Midbrain (tissue), 1 donor: ENCODE data around the gene DCP1B.

Experiments used
- DNase-seq: peaks from one replicate; lab custom pipeline; 2025; lab: John Stamatoyannopoulos, UW

Gene DCP1B

DNA sequence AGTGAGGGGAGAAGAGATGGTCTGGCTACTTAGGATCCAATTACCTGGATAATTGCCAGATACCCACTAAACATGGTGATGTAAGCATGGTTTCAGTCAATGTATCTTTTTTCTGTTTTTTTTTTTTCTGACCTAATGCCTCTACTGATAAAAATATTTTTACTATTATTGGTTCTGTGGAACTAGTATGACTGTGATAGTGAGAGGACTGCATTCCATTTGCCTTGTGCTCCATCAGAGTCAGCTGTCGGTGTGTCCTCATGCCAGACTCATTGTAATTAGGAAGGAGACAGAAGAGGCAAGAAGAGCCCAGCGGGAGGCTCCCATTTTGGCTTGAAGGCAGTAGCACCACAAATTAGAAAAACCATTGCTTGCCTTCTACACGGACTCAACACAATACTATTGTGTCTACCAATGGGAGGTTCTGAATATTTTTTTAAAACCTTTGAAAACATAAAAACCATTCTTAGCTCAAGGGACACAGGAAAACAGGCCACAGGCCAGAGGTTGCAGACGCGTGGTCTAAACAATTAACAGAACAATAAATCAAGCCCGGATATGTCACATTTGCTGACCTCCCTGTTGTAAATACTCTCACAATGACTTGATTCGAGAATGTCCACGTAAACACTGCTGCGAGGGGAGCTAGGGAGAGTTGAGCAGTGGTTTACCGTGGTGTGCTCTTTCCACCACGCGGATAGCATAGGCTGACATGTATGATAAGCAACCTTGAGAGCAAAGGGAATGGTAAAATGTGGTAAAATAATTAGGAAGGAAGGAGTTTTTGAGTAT lies 13.5 kb upstream of the DCP1B start:
- DNase-seq = no peak

DNA sequence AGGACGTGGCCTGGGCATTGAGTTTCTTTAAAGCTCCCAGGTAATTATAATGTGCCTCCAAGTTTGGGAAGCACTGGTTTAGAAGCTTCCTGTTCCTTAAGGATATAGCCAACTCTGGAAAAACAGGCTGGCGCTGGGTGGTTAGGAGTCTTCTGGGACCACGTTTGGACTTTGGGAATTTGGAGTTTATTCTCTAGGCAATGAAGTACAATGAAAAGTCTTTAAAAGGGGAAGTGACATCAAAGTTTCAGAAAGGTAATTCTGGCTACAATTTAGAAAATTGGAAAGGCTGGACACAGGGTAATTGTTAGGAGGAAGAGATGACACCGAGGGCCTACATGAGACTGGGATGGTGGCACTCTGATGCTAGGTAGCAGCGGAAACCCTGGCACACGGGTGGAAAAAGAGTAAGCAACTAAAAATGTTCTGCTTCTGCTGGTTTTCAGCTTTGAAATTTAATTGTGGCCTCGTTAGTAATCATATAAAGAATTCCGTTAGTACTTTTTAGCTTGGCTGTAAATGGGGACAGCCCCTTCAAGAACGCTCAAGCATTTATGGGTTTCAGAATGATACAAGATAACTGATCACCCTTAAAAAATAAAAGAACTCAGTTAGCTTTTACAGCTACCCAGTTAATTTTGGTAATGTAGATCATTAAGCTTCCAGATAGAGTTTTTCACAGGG lies 12.7 kb upstream of the DCP1B start:
- no peak for DNase-seq

DNA sequence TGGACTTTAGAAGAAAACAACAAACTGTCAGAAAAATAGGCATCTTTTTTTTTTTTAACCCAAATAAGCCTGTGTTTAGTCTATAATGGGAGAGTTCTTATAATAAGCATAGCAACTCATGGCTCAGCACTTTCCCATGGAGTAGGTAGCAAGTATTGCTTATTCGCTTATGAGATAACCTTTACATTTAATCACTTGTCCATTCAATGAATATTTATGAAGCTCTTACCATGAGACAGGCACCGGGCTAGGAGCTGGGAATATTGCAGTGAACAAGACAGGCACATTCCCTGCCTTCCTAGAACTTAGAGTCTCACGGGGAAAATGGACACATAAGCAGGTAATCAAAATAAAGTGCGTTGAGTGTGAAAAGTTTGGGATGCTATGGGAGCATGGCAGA lies 10.0 kb upstream of the DCP1B start:
- DNase-seq = no peak

DNA sequence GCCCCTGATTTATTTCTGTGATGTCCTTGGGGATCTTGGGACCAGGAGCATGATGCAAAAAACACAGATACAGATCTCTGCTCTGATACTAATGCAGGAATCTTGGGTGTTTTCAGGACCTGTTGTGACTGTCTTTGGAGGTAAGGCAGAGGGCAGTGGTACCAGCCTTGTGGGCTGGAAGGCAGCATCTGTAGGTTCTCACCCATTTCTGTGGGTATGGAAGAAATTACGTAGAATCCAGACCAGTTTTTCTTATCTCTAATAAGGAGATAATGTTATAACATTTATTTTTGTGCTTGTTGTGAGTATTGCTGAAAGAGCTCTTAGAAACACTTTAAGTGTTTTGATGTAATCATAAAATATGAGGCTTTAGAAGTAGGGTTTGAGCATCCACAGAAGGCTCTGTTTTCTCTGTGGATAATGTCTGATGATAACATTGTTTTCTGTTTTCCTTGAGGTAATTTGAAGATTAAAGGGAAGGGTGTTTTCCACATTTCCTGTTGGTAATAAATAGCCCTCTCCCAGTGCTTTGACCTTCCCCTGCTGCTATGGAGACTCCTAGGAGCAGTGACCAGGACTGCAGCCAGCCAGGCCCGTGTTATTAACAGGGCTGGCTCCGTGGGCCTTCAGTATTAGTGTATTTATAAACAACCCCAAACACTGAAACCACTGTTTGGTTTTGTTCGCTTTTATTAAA lies 9.4 kb upstream of the DCP1B start:
- peak; percentile 49 for DNase-seq

DNA sequence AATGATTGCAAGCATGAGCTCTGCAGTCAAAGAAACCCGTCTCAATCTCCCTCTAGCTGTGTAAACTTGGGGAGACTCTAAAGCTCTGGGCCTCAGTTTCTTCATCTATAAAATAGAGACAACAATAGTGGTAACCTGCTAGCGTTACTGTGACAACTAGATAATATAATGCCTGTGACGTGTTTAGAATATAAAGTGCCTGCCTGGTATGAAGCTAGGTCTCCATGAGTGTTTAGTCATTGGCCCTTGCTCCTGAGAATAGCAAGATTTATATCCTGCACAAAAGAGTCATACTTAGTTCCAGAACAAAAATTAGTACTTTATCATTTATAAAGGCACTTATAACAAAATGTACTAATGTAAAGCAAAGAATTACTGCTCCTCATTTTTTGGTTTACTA lies 8.8 kb upstream of the DCP1B start:
- DNase-seq = no peak

DNA sequence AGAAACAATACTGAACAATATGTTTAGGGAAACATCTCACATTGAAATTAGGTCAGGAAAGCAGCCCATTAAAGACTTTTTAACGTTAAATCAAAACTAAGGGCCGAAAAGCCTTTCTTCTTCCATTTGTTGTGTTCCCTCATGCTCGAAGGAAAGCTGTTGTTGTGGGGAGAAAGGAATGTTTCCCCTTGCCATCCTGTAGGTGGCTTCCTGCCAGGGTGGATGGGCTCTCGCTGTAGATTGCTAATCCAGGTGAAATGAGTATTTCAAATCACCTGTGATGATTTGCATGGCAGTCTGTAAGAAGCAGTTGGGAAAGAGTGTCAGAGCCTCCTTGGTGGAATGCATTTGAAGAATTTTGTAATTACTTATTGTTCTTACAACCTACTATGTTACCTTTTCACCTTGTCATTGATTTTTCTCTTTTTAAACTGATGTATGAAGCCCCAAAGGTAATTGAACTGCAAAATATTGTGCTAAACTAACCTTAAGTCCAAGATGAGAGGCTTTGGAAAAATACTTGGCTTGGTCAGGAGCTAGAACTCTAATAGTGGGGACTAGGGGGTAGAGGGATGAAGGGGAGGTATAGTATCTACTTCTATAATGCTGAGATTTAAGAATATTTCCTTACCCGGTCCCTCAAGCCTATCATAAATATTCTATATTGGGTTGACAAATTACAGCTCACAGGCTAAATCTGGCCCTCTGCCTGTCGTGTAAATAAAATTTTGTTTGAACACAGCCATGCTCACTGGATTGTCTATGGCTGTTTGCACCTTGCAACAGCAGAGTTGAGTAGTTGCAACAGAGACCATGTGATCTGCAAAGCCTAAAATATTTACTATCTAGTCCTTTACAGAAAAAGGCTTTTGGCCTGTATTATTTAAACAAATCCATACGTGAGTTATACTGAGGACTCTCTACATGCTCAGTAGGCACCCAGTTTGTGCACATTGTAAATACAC lies 7.7 kb upstream of the DCP1B start:
- DNase-seq = no peak

DNA sequence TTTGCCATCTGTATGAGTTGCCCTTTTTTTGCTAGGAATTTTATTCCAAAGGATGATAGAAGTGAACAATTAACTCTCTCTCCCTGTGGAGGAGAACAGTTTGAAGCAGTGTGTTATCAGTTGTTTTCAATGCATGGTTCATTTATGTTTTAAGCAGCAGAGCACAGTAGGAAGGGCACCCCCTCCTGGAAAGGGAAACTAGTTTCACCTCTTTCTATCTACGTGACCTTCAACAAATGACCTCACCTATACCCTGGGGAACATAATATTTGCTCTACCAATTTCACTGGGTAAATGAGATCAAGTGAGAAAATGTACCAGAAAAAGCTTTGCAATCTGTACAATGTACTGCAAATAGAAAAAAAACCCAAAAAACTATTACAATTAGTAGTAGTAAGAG lies 5.4 kb upstream of the DCP1B start:
- DNase-seq = no peak

DNA sequence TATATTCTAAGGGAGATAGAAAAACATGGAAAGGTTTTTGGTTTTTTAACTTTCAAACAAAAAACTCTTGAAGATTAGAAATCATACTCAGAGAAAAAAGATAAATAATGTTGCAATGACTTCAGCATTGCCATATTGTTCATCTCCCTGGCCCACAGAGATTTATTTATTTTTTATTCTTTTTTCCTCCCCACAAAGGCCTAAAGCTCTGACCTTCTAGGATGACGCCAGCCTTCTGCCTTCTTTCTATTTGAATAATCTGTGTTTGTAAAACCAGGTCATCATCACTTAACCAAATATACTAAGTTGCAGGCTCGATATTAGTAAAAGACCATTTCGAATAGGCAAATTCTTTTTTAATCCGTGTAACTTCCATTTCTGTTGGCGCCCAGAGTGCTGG lies 4.4 kb upstream of the DCP1B start:
- DNase-seq = no peak

DNA sequence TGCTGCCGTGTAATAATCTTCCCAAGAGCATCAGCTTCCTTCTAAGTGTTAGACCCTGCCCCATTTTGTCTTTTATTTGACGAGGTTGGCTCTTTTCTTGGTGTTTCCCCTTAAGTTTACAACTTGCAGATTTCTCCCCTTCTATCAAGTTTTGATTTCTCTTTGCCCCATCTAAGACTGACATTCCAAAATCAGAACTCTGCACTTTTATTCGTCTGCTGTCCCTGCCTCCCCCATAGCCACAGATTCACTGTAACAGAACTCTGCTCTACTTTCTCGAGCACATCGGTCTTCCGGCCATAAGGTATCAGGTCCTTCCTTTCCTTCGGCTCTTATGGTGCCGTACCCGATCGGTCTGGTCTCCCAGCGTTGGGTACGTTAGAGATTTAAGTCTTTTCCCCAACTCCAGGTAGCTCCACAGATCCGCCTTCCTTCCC lies 563 bp downstream of the DCP1B start:
- no peak for DNase-seq

DNA sequence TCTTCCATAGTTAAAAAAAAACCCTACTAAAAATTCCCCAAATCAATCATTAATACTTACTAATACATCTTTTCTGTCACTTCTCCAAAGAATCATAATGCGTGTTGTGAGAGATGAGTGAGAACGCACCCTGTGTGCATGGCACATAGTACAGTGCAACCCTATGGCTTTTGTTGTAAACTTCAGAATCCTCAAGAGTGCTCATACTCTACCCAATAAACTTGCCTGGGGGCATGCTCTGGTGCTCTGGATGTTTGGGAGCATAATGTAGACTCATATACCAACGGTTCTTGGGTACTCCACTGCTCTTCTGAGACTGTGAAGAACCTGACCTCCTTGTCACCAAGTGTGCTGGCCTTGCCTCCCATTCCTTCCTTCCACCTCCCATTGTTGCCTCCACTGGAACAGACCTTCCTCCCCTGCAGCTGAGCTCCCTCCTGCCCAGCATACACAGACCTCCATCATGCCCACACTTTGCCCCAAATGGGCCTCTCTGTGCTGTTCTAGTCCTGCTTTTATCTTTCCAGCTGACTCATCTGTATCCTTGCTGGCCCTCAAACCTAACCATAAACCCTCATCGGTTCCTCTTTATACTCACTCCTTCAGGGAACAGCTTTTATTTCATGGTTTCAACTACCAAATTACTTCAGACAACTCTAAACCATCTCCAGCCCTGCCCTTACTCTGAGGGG lies 8.9 kb downstream of the DCP1B start:
- DNase-seq = no peak

DNA sequence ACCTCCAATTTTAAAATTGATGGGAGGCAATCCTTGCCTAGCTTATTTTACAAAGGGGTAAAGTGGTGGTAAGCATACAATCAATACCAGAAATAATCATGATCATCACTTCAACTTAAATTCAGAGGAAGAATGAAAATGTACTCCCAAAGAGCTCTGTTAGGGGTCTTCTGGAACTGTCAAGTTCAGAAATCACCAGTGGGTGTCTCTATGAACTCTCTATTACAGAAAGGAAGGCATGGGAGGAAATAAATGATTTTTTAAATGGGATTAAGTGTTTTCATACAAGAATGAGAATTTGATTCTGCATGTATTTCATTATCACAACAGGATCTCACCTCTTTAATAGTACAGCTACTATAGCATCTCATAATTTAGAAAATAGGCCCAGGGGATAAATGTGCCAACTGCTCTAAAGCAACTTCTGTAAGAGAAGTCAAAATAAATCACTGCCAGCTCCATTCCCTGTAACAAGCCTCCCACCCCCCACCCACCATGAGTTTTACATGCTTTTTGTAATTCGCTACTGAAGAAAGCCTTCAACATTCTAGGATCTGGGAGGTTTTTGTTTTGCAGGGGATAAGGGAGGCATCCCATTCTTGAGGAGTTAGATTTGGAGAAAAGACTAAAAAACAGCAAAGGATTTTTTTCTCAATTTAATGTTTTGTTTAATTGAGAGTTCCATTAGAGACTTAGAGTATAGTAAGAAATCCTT lies 9.7 kb downstream of the DCP1B start:
- DNase-seq = no peak

DNA sequence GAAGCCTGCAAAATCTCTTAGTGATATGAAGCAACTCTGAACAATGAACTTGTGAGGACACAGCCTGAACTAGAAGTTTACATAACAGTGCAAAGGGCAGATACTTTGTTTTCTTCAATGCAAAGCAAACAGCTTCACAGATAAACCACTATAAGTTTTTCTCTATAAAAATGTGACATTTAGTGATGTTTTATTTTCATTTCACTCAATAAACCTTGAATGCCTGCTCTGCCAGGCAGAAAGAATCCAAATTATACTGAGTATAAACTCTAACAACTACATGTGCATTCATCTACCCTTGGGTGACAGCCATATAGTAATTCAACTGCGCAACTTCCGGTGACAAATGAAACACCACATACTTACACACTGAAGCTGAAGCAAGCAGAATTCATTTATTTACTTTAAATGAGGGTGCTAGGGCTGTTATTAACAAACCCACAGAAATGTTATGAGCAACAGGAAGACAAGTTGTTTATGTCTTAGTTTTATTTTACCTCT lies 10.3 kb downstream of the DCP1B start:
- DNase-seq = no peak

DNA sequence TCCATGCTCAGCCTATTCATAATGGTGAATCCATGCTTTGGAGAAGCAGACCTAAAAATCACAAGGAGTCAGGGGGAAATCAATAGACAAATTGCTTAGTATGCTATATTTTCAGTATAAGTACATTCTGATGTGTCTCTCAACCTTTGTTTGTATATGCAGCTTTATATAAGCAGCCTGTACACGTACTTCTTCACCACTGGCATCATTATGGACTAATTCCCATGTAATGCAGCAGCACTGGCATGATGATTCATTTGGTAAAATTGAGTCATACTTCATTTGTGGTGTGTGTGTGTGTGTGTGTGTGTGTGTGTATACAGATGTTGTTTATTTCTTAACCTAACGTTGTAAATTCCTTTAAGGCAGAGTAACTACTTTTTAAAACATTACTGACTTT lies 10.9 kb downstream of the DCP1B start:
- no peak for DNase-seq

DNA sequence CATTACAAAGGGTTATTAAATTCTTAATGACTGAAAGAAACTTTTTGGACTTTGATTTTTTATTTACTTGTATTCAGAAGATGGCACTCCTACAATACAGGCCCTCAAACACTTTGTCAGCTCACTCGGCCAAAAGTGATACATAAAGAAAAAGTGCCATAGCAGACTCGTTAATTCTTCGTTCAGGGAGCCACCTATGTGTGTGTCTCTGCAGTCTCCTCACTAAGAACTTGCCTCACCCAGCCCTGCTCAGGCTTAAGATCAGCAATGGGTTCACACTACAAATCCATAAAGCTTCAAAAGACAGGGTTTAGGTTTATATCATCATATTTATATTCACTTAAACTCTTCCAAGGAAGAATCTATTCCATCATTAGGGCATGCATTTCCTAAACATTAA lies 11.5 kb downstream of the DCP1B start:
- DNase-seq = no peak

DNA sequence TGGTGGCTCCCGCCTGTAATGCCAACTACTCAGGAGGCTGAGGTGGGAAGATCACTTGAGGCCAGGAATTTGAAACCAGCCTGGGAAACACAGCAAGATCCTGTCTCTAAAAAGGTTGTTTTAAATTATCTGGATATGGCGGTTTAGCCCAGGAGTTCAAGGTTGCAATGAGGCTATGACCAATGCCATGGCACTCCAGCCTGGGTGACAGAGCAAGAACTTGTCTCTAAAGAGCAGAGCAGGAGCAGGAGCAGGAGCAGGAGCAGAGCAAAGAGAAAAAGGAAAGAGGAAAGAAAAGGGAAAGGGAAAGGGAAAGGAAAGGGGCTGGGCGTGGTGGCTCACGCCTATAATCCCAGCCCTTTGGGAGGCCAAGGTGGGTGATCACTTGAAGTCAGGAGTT lies 15.1 kb downstream of the DCP1B start:
- no peak for DNase-seq

DNA sequence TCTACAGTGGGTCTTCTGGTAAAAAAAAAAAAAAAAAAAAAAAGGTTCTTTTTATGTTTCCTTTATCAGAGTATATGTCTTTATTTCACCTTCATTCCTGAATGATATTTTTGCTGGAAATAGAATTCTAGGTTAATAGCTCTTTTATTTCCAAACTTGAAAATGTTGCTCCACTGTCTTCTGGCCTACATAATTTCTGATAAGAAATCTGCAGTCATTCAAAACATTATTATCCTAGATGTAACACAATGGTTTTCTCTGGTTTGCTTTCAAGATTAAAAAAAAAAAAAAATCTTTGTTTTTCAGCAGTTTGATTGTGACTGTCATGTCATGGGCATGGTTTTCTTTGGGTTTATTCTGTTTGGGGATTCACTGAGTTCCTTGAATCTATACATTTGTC lies 19.5 kb downstream of the DCP1B start:
- no peak for DNase-seq

DNA sequence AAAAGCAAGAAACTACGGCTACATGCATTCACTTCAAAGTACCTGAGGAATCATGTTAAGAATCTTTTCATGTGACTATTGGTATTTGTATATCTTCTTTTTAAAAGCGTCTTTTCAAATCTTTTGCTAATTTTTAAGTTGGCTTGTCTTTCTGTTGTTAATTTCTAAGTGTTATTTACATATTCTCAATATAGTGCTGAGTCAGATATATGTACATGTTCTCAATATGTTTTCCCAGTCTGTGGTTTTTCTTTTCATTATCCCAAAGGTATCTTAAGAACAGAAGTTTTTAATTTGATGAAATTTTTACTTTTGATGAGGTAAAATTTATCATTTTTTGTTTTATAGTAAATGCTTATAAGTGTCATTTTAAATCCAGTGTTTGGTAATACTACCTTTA lies 24.0 kb downstream of the DCP1B start:
- no peak for DNase-seq

DNA sequence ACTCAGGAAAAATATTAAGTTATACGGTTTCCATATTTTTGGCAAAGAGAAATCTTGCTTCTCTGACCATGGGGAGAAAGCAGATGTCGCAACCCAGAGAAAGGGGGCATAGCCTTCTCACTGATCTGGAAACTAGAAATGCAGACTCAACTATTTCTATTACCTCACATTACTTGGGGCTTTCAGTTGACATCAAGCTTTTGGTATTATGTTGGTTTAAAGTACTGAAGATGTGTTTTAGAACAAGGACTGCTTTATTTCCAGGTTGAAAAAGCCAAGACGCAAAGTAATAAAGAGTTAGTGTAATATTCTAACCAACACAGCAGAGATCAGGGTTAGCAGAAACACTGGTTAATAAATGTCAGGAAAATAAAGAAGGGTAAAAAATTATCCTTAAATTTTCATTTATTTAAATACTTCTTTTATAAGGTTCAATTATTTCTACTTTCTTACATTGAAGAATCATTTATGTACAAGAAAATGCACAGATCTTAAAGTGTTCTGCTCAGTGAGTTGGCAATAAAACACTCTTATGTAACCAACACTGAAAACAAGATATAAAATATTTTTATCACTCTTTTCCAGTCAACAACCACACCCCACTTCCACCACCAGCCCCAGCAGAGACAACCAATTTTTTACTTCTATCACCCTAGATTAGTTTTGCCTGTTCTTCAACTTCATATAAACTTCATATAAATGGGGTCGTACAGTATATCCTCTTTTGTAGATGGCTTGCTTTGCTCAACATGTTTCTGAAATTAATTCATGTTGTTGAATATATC lies 26.0 kb downstream of the DCP1B start:
- no peak for DNase-seq

DNA sequence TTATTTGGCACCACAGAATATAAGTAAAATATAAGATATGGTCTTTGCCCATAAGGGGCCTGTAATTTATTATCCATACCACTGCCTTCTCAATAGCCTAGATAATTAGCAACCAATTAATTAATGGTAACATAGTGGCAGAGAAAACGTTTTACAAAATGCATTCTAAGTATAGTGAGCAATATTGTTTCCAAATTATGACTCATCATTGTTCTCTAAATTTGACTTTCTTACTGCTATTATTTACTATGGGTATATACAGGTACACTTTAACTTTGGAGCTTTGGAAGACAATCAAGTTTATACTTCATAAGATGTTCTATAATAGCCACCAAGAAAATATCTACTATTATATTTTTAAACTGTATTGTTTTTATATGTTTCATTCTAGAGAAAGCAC lies 26.7 kb downstream of the DCP1B start:
- DNase-seq = no peak

DNA sequence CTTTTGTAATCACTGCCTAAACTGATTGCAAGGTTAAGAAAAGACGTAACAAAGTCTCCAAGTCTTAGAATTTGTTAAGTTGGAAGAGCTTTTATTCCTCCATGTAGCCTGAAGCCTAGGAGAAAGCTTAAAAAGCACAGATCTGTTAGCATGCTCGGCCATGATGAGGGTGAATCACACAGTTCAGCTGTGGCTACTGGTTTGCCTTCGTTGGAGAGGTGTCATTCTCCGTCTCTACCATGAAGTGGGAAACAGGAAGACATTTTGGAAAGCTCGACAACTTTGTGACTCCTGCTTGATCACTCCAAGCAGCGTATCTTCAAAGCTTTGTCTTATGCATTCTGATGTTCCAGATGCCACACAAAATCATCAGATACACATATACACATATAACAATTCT lies 27.1 kb downstream of the DCP1B start:
- DNase-seq = no peak
